ENCODE results near the gene PA2G4.
"Not testable (repeated sequence)": the region's sequence is repeated elsewhere in the genome, so short reads cannot be mapped to it uniquely, and the experiment has no call there.

Gene PA2G4

DNA sequence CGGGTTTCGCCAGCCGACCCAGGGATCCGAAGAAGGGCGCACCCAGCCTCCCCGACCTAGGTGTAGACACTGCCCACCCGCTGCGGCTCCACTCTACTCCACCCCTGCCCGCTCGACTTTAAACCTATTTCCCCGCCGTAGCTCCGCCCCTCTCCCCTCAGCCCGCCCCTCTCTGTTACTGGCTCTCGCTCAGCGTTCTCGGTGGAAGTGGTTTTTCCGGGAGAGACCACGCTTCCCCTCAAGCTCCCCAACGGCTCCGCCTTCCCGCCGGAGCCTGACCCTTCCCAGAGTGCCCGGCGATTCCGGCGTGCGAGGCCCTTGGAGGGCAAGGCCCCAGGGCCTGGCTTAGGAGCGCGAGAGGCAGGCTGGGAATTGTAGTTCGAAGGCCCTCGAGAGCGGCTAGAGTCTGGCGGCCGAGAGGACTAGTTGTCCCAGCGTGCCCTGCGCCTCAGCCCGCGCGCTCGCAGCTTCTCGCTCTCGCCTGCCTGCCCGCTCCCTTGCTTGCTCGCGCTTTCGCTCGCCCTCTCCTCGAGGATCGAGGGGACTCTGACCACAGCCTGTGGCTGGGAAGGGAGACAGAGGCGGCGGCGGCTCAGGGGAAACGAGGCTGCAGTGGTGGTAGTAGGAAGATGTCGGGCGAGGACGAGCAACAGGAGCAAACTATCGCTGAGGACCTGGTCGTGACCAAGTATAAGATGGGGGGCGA is at the start of gene PA2G4:
Gene PA2G4, plus strand, starts transcription at position 451 of the 706 bp plus-strand sequence. Its CDS starts 179 bp downstream, at position 630.
- in situ Hi-C loops (cut with HindIII; ENCODE audit: low sequenced_read_pairs) = no loop called here

DNA sequence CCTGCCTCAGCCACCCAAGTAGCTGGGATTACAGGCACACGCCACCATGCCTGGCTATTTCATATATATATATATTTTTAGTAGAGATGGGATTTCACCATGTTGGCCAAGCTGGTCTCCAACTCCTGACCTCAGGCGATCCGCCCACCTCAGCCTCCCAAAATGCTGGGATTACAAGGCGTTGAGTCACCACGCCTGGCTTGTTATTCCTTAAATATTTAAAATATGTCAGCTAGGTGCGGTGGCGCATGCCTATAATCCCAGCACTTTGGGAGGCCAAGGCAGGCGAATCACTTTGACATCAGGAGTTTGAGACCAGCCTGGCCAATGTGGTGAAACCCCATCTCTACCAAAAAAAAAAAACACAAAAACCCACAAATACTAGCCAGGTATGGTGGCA is 44.4 kb upstream of the PA2G4 start:
- in situ Hi-C loops (cut with HindIII; ENCODE audit: low sequenced_read_pairs) = loop anchor here (5.0 kb wide), 1 partner anchor 37 kb away; no protein-coding TSS in a partner anchor

DNA sequence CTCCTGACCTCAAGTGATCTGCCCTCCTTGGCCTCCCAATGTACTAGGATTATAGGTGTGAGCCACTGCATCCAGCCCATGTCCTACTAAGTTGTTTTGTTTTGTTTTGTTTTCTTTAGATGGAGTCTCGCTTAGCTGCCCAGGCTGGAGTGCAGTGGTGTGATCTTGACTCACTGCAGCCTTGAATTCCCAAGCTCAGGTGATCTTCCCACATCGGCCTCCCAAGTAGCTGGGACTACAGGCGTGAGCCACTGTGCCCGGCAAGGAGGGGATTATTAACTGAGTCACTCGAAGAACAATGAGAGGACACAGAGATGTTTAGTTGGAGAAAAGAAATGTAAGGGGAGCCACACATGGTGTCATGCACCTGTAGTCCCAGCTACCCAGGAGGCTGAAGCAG is 42.4 kb upstream of the PA2G4 start:
- in situ Hi-C loops (cut with HindIII; ENCODE audit: low sequenced_read_pairs) = no loop called here

DNA sequence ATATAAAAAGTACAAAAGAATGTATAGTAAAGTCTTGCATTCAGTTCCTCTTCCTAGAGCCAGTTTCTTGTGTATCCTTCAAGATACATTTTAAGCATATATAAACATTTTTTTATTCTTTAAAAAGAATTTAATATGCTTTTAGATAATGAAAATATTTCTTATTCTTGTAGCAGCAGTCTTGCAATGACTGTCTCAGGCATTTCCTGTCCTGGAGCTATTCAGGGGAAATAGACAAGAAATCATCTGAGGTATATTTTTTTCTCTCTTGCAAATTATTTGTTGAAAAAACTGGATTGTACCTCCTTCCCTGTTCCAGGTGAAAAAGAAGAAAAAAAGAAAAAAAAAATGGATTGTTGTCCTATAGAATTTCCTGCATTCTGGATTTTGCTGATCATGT is 41.4 kb upstream of the PA2G4 start:
- in situ Hi-C loops (cut with HindIII; ENCODE audit: low sequenced_read_pairs) = no loop called here

DNA sequence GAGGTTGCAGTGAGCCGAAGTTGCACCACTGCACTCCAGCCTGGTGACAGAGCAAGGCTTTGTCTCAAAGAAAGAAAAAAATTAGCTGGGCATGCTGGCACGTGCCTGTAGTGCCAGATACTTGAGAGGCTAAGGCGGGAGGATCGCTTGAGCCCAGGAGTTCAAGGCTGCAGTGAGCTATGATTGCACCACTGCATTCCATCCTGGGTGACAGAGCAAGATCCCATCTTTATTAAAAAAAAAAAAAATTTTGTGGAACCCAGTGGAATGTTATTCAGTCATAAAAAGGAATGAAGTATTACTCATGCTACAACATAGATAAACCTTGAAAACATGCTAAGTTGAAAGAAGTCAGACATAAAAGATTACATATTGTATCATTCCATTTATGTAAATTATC is 32.7 kb upstream of the PA2G4 start:
- in situ Hi-C loops (cut with HindIII; ENCODE audit: low sequenced_read_pairs) = no loop called here

DNA sequence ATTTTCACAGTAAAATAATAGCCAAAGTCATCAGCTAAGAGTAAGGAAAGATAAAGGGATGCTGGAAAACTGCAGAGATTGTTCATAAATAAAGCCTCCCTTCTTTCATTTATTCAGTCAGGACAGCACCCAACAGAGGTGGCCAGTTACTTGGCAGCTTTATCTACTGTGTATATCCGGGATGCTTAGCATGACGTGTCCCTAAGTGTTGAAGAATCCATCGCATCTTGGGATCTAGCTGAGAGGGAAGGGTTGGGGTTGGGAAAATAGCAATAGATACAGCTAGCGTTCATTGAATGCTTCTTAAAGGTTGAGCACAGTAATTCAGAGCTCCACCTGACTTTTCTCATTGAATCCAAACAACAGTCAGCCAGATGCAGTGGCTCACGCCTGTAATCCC is 30.0 kb upstream of the PA2G4 start:
- in situ Hi-C loops (cut with HindIII; ENCODE audit: low sequenced_read_pairs) = no loop called here

DNA sequence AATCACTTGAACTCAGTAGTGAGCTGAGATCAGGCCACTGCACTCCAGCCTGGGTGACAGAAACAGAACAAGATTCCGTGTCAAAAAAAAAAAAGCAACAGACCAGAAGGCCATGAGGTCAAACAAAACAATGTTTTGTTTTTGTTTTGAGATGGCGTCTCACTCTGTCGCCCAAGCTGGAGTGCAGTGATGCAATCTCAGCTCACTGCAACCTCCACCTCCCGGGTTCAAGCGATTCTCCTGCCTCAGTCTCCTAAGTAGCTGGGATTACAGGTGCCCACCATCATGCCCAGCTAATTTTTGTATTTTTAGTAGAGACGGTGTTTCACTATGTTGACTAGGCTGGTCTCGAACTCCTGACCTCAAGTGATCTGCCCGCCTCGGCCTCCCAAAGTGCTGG is 26.4 kb upstream of the PA2G4 start:
- in situ Hi-C loops (cut with HindIII; ENCODE audit: low sequenced_read_pairs) = not testable (repeated sequence)

DNA sequence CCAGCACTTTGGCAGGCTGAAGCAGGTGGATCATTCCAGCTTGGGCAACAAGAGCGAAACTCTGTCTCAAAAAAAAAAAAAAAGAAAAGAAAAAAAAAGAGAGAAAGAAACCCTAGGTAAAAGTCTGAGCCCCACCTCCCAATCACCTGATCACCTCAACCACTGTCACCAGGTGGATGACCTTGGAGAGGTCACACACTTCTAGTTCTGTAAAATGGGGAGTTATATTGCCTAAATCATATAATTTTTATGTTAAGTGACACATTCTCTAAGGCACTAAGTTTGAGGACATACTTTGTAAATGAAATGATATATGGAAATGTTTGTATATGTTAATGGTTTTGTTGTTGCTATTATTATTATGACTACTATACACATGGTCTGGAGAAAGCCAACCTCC is 25.9 kb upstream of the PA2G4 start:
- in situ Hi-C loops (cut with HindIII; ENCODE audit: low sequenced_read_pairs) = no loop called here

DNA sequence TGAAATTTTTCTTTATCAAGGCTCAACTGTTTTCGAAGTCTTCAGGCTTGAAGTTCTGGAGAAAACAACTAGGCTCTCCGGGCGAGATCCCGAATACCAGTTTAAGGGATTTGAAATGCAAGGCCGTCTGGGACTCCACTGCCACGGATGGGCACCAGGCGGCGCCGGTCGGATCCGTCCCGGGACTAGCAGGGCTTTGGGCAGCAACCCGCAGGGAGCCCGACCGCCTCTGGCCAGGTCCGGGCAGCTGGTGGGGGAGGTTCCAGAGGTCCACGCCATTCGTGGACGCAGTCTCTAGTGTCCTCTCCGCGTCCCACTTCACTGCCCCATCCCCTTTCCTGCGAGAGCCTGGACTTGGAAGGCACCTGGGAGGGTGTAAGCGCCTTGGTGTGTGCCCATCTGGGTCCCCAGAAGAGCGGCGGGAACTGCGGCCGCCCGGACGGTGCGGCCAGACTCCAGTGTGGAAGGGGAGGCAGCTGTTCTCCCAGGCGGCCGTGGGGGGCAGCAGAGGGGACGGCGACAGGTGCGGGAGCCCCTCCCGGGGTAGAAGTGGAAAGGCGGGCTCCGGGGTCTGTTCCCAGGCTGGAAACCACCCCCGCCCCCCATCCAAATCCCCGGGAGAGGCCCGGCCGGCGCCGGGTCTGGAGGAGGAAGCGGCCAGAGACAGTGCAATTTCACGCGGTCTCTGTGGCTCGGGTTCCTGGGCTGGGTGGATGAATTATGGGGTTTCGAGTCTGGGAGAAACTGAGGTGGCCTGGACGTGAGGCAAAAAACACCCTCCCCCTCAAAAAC is 25.2 kb upstream of the PA2G4 start:
- in situ Hi-C loops (cut with HindIII; ENCODE audit: low sequenced_read_pairs) = no loop called here

DNA sequence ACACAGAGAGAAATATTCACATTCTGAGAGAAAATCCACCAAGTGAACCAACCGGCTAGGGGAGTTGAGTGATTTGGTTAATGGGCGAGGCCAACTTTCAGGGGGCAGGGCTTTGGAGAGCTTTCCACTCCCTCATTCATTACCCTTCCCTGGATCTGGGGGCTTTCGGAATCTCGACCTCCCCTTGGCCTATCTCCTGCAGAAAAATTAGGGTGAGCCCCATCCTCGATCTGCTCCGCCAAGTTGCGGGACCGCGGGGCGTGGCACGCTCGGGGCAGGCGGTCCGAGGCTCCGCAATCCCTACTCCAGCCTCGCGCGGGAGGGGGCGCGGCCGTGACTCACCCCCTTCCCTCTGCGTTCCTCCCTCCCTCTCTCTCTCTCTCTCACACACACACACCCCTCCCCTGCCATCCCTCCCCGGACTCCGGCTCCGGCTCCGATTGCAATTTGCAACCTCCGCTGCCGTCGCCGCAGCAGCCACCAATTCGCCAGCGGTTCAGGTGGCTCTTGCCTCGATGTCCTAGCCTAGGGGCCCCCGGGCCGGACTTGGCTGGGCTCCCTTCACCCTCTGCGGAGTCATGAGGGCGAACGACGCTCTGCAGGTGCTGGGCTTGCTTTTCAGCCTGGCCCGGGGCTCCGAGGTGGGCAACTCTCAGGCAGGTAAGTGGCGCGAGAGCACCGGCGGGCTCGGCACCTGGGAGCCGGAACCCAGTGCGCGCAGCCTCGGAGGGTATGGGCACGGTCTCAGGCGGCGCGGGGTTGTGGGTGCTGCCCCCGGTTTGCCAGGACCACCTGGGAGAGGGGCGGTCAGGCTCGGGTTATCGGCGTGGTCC is 24.4 kb upstream of the PA2G4 start, which contains the start of gene ERBB3:
Gene ERBB3, plus strand, starts transcription at position 443 of the 833 bp plus-strand sequence. Its CDS starts 136 bp downstream, at position 579.
- in situ Hi-C loops (cut with HindIII; ENCODE audit: low sequenced_read_pairs) = no loop called here

DNA sequence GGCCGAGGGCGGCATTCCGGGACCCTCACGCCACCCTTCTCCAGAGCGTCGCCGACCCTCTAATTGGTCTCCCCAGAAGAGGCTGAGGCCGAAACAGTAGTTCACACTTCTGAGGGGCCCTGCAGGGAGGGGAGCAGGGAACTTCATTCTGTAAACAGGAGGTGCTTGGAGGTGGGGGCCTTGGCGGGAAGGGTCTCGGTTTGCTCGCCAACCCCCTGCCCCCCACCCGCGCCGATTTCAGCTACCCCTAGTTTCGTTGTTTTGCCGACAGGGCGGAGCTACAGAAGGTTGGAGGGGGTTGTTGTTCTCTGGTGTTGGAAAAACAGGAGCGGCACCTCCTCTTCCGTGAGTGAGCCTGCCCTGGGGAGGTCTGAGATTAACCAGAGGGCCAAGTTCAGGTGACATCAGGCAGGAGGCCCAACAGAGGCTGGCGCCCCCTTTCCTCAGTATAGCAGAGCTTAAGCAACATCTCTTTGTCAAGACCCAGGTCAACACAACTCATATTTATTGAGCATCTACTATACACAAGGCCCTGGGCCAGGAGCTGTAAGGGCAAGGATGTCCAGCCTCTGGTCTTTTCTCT is 23.7 kb upstream of the PA2G4 start:
- in situ Hi-C loops (cut with HindIII; ENCODE audit: low sequenced_read_pairs) = no loop called here

DNA sequence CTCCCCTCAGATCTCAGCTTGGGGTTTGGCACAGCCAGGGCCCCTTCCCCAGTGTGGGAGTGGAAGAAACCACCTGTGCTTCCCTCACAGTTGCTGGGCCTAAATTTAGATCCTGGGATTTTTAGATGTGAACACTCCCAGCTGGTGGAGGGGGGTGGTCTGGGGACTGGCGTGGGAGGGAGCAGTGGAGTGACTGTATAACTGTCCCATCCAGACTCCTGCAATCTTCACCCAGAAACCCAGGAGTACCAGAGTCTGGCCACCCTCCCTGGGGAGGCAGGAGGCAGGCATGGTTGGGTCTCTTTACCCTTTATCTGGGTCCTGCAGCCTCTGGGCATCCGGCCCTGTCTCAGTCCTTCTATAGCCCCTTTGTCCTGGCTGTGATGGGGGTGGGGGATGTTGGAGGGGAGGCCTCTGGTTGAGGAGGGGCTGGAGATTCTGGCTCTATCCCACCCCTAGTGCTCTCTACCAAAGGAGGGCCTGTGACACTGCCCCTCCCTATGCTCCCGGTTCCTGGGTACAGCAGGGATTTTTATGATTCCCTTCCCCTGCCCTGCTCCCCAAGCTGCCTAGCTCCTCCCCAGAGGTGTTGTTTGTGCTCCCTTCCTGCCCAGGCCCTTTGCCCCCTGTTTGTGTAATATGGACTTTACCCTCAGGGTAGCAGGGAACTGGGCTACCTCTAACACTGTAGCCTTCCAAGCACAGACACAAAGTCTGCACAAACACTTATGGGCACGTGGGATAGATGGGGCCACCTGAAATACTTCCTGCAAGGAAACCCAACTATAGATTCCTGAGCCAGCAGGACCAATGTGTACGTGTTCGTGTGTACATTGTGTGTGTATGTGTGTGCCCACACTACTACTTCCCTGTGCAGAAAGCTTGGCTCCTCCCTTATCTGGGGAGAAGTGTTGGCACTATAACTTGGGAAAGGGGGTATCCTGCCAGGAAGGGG is 22.7 kb upstream of the PA2G4 start:
- in situ Hi-C loops (cut with HindIII; ENCODE audit: low sequenced_read_pairs) = no loop called here

DNA sequence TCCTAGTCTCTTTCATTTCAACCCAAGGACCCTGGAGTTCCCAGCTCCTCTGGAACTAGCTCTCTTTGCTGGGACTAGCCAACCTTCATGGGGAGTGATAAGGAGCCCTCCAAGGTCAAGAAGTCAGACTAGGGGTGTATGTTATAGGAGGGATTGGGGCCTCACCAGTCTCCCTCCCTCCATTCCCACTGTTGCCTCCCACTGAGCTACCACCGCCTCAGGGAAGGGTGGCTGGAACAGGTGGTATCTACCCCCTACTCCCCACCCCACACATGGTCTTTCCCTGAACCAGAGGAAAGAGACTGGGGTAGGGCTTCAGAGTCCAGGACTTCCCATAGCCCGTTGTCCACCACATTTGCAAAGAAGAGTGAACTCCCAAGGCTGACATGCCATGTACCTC is 22.0 kb upstream of the PA2G4 start:
- in situ Hi-C loops (cut with HindIII; ENCODE audit: low sequenced_read_pairs) = no loop called here

DNA sequence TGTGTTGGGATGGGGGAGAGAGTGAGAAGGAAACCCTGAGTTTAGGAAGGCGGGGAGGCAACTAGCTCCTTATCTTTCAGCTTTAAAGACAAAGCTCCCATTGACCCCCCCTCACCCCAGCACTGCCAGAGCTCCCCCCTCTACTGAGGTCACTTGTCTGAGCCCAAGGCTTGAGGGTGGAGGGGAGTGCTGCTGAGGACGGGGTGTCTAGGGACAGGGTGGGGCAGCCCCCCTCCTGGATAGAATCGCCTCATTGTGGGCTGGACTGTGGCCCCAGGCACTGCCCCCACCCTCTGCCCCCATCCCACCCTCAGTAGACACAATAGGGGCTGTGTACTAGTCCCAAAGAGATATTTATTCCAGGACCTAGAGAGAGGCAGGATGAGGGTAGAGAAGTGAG is 21.4 kb upstream of the PA2G4 start:
- in situ Hi-C loops (cut with HindIII; ENCODE audit: low sequenced_read_pairs) = no loop called here

DNA sequence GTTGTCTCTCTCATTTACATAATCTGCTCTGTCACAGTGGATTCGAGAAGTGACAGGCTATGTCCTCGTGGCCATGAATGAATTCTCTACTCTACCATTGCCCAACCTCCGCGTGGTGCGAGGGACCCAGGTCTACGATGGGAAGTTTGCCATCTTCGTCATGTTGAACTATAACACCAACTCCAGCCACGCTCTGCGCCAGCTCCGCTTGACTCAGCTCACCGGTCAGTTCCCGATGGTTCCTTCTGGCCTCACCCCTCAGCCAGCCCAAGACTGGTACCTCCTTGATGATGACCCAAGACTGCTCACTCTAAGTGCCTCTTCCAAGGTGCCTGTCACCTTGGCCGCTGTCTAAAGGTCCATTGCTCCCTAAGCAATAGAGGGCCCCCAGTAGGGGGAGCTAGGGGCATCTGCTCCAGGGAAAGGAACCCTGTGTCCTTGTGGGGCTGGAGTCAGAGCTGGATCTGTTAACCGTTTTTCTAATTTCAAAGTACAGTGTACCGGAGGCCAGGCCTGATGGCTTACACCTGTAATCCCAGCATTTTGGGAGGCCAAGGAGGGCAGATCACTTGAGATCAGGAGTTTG is 19.3 kb upstream of the PA2G4 start:
- in situ Hi-C loops (cut with HindIII; ENCODE audit: low sequenced_read_pairs) = no loop called here

DNA sequence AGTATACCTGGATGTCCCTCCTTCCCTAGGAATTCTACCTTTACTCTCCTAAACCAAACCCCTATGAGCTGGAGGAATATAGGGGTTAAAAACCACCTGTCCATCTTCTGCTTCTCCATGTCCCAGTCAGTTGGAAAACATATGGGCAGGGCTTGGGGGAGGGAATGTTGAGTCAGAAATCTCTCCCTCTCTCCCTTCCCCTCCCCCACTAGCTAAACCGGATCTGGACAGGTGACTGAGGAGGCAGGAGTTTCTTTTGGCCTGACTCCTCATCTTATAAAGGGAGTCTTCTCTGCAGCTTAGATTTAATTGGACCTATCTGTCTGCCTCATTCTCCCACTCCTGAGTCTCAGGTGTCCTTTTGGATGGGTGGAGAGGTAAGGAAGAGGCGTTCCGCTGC is 18.3 kb upstream of the PA2G4 start:
- in situ Hi-C loops (cut with HindIII; ENCODE audit: low sequenced_read_pairs) = no loop called here

DNA sequence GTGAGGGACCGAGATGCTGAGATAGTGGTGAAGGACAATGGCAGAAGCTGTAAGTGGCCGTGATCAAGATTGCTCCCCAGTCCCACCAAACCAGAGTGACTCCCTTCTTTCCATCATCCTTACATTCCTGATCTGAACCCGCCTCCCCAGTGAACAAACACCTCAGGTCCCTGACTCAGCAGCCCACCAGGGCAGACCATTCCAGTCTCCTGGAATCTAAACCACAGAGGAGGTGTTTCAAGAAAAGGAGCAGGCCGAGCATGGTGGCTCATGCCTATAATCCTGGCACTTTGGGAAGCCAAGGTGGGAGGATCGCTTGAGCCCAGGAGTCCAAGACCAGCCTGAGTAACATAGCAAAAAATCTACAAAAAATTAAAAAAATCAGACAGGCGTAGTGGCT is 17.8 kb upstream of the PA2G4 start:
- in situ Hi-C loops (cut with HindIII; ENCODE audit: low sequenced_read_pairs) = no loop called here

DNA sequence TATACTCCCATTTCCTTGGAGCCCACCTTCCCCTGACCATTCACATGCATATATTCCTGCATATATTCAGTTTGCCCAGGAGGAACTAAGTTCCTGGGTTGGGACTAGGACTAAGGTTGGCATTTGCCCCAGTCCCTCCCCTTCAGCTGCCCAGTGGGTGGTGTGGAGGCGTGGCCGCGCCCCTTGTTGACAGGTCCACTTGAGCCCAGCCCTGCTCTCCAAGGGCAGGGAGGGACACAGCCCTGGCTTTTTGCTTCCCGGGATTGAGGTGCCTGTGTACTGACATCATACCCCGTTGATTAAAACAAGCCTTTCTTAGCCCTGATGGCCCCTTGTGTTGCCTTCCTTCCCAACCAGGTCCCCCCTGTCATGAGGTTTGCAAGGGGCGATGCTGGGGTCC is 17.1 kb upstream of the PA2G4 start:
- in situ Hi-C loops (cut with HindIII; ENCODE audit: low sequenced_read_pairs) = no loop called here

DNA sequence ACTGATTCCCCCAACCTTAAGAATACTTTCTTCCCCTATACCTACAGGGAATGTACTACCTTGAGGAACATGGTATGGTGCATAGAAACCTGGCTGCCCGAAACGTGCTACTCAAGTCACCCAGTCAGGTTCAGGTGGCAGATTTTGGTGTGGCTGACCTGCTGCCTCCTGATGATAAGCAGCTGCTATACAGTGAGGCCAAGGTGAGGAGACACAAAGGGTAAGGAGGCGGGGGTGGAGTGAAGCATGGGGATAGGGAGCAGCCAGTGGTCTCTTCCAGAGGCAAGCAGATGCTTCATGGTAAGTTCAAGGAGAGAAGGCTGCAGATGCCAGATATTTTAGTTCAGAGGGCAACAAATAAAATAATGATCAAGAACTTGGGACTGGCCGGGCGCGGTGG is 6.6 kb upstream of the PA2G4 start:
- in situ Hi-C loops (cut with HindIII; ENCODE audit: low sequenced_read_pairs) = loop anchor here (5.0 kb wide), 1 partner anchor 40 kb away; no protein-coding TSS in a partner anchor
